Measurements from ENCODE around the gene GRB2. TPM values are rescaled to one million over a fixed set of nuclear protein-coding genes. Genes with fewer than 3 reads are reported as not detected.
"Not testable (repeated sequence)": the region's sequence is repeated elsewhere in the genome, so short reads cannot be mapped to it uniquely, and the experiment has no call there.

The GRB2 gene
- total and polyA plus RNA-seq, 2 of the 8 experiments (the other 6 are each of a cell fraction or from before 2014, with no cell fraction given): 44.2 to 101 TPM

GRCh38 chr17:75280189-75280588, 125.3 kb downstream of the GRB2 start:
- H2BK120ac ChIP-seq (replicated peaks; ENCODE audit: low read depth, low read length); FAIRE-seq; H4K8ac ChIP-seq (ENCODE audit: extremely low read depth, insufficient read depth, low read length); H3K4ac ChIP-seq (replicated peaks; ENCODE audit: insufficient read length, low read depth, low read length); H3K9me3 ChIP-seq (ENCODE audit: insufficient read depth in 2 of 2, low read depth in 1 of 2, low read length in 1 of 2); H4K20me1 ChIP-seq (replicated peaks in 1 of 2; ENCODE audit: control insufficient read depth in 1 of 2, insufficient read depth in 2 of 2, low read length in 2 of 2); H3K23me2 ChIP-seq (ENCODE audit: low read depth, low read length); H3K79me1 ChIP-seq (ENCODE audit: low read depth, low read length); H3K4me3 ChIP-seq (ENCODE audit: extremely low read depth in 1 of 4, insufficient read depth in 2 of 4, low read depth in 3 of 4, low read length in 4 of 4); H3K4me2 ChIP-seq (ENCODE audit: insufficient read depth in 1 of 2, low read depth in 2 of 2, low read length in 2 of 2); H4K91ac ChIP-seq (replicated peaks; ENCODE audit: insufficient read length, low read length); H3K18ac ChIP-seq (ENCODE audit: extremely low read depth, low read length); H2AK5ac ChIP-seq (ENCODE audit: low read depth, low read length); H2BK12ac ChIP-seq (ENCODE audit: low read depth, low read length); H3K4me1 ChIP-seq (replicated peaks in 1 of 4; ENCODE audit: control insufficient read depth in 3 of 4, insufficient read depth in 4 of 4, low read length in 3 of 4); H3K79me2 ChIP-seq (ENCODE audit: control insufficient read depth in 1 of 2, insufficient read depth in 2 of 2, low read length in 2 of 2); H2BK15ac ChIP-seq (ENCODE audit: low read length); H4K5ac ChIP-seq (ENCODE audit: insufficient read length, low read depth, low read length); H3K36me3 ChIP-seq (ENCODE audit: control insufficient read depth in 2 of 4, insufficient read depth in 4 of 4, low read length in 3 of 4); H3K23ac ChIP-seq (ENCODE audit: insufficient read length); H2BK20ac ChIP-seq (ENCODE audit: low read length); H2AFZ ChIP-seq (ENCODE audit: low read length); H3K14ac ChIP-seq (ENCODE audit: insufficient read length); H3K56ac ChIP-seq (replicated peaks; ENCODE audit: insufficient read length, low read depth, low read length); H2BK5ac ChIP-seq (ENCODE audit: low read depth, low read length); H3K27me3 ChIP-seq (replicated peaks in 1 of 4; ENCODE audit: control insufficient read depth in 3 of 4, extremely low read depth in 1 of 4, insufficient read depth in 3 of 4, low read length in 3 of 4); H3K9ac ChIP-seq (replicated peaks in 1 of 4; ENCODE audit: extremely low read depth in 1 of 4, low read depth in 3 of 4, low read length in 3 of 4); H3K27ac ChIP-seq (ENCODE audit: low read depth, low read length); DNase-seq (ENCODE audit: low read depth in 1 of 2, low spot score in 2 of 2): not testable (repeated sequence)
- POLR2A ChIA-PET (ENCODE audit: partially characterized antibody): interaction anchor here (1.6 to 1.8 kb wide), 2 partner anchors 9 to 16 kb away, joined by 3 to 4 read pairs; partner anchors contain the start of gene MIF4GD
- whole genome bisulfite sequencing, 2 experiments (ENCODE audit: extremely low coverage in 1 of 2, insufficient coverage in 1 of 2, insufficient read length in 1 of 2, insufficient replicate concordance in 2 of 2, low coverage in 1 of 2, low lambda C conversion rate in 2 of 2, missing lambda C conversion rate in 1 of 2): 96% methylated on average over 4 of the region's 4 CpGs; no CpG with 5 or more reads in 1 of the 2 experiments
- CTCF ChIA-PET (ENCODE audit: partially characterized antibody): interaction anchor here (0.9 to 8.0 kb wide), 4 partner anchors 11 to 36 kb away, joined by 3 to 79 read pairs (median 4); partner anchors contain the start of gene MIF4GD

Measured in H1 (cell line).